Retinal pigment epithelial cell (primary cell): ENCODE measurements around the gene STAT5B.

ENCODE experiments used
- DNase-seq: peaks from one replicate; pipeline ENCODE4 v3.0.0-alpha.2; 2010; ENCODE audit warnings: low read depth
- H3K4me3 ChIP-seq: 2 replicates; pipeline ENCODE4 v1.5.1; 2011; ENCODE audit warnings: mild to moderate bottlenecking, low read length, control low read depth, moderate library complexity
- CTCF ChIP-seq: conservative IDR thresholded peaks from 2 replicates; pipeline ENCODE4 v1.5.1; 2011; ENCODE audit warnings: low read depth, low read length, control low read depth, inconsistent platforms

STAT5B gene

GRCh38 chr17:42202159-42202558 lies 74.0 kb downstream of the STAT5B start:
- DNase-seq, result no peak
- no peak for TF ChIP-seq CTCF
- H3K4me3 ChIP-seq, result no peak overlapping the region

GRCh38 chr17:42201458-42201772 lies 74.8 kb downstream of the STAT5B start:
- H3K4me3 ChIP-seq, result no peak overlapping the region
- TF ChIP-seq CTCF, result no peak
- no peak for DNase-seq

GRCh38 chr17:42200706-42201457 lies 75.3 kb downstream of the STAT5B start:
- DNase-seq, result no peak
- H3K4me3 ChIP-seq, result no peak overlapping the region
- no peak for TF ChIP-seq CTCF

- DNase-seq, result no peak
- TF ChIP-seq CTCF, result no peak
- H3K4me3 ChIP-seq, result no peak overlapping the region
Observed at GRCh38 chr17:42199416-42200011, 76.7 kb downstream of the STAT5B start.

- no peak for DNase-seq
- H3K4me3 ChIP-seq, result no peak overlapping the region
- TF ChIP-seq CTCF, result no peak
Observed at GRCh38 chr17:42198897-42199296, 77.3 kb downstream of the STAT5B start.

- TF ChIP-seq CTCF, result no peak
- no peak overlapping the region for H3K4me3 ChIP-seq
- DNase-seq, result no peak
Observed at GRCh38 chr17:42197564-42198156, 78.5 kb downstream of the STAT5B start.
